GM10847 (cell line): ENCODE data around the gene MCM5.
A peak's percentile ranks its signal among the peaks of the same experiment; 100 is the strongest.

Experiments
- POLR2A ChIP-seq: IDR thresholded peaks from 2 replicates; pipeline ENCODE4 v1.6.1; 2011; ENCODE audit not compliant: insufficient read length; ENCODE audit errors: extremely low read depth

The MCM5 gene

DNA sequence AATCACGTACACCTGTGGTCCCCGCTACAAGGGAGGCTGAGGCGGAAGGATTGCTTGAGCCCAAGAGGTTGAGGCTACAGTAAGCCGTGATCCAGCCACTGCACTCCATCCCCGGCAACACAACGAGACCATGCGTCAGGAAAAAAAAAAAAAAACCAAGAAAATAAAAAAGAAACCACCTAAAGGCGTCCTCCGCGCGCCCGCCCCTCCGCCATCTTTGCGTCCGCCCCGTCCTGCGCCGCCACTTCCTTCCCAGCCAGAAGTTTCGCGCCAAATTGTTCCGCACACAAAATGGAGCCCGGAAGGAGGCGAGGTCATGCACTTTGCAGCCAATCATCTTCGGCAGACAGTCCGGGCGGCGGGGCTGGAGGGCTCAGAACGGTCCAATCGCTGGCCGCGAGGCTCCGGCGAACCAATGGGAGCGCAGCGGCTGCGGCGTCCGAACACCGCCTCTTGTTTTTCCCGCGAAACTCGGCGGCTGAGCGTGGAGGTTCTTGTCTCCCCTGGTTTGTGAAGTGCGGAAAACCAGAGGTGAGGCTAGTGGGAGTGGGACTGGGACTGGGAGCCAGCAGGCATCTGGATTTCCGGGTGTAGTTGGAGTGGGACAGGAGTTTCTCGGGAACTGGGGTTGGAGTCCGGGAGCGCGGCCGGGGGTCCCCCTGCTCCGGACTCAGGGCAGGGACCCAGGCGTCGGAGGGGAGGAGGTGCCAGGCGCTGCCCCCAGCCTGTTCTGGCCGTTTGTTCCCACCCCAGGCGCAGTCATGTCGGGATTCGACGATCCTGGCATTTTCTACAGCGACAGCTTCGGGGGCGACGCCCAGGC, at the start of gene MCM5:
TSS of gene MCM5 (plus strand) at position 463 of the 823 bp plus-strand sequence. CDS start at position 762, 299 bp downstream.
- peak; percentile 49 for TF ChIP-seq POLR2A

- no peak for TF ChIP-seq POLR2A
Measured at GRCh38 chr22:35350539-35351503, 49.1 kb upstream of the MCM5 start.

GRCh38 chr22:35352214-35353111, 47.5 kb upstream of the MCM5 start:
- no peak for TF ChIP-seq POLR2A

GRCh38 chr22:35353318-35353717, 46.6 kb upstream of the MCM5 start:
- no peak for TF ChIP-seq POLR2A

GRCh38 chr22:35354068-35354467, 45.9 kb upstream of the MCM5 start:
- no peak for TF ChIP-seq POLR2A

GRCh38 chr22:35357883-35358621, 41.9 kb upstream of the MCM5 start:
- TF ChIP-seq POLR2A: no peak

GRCh38 chr22:35359380-35360065, 40.4 kb upstream of the MCM5 start:
- TF ChIP-seq POLR2A: no peak

DNA sequence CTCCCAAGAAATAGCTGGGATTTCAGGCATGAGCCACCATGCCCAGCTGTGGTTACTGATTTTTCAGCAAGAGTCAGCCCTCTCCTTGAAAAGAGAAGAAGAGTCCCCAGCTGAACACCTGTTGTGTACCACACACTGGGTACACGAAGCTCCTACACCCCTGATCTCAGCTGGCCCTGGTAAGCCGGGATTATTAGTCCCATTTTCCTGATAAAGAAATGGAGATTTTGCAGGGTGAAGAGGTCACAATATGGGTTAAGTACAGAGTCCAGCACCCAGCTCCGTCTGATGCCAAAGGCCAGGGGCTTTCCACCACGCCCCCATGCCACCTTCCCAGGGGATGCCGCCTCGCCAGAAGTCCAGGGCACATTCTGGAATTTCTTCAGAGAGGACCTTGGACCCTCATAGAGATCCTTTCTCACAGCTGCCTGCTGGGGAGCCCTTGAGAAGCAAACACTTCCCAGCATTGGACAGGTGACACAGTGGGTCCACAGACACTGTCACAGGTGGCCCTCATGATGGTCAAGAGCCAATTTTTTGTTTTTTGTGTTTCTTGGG, 38.9 kb upstream of the MCM5 start:
- no peak for TF ChIP-seq POLR2A

- no peak for TF ChIP-seq POLR2A
Measured at GRCh38 chr22:35363566-35364086, 36.3 kb upstream of the MCM5 start.

GRCh38 chr22:35367331-35367886, 32.5 kb upstream of the MCM5 start:
- TF ChIP-seq POLR2A: no peak

- no peak for TF ChIP-seq POLR2A
Measured at GRCh38 chr22:35368386-35368785, 31.6 kb upstream of the MCM5 start.

DNA sequence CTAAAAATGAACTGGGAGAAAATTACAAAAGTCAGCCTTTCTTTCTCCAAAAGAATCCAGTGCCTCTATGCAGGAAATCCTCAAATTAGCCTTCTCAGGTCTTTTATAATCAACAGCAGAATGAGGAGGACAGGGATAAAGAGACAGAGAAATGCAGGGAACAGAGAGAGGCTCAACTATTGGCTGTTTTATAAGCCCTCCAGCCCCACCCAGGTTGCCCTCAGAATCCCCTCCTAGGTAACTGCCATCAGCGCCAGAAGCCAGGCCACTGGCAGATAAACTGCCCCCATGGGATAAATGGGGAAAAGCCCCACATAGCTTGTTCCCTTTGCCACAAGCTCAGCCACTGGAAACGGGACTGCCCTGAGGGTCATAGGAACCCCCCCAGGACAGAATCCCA, 29.9 kb upstream of the MCM5 start:
- TF ChIP-seq POLR2A: no peak

GRCh38 chr22:35373781-35374180, 26.2 kb upstream of the MCM5 start:
- no peak for TF ChIP-seq POLR2A

- no peak for TF ChIP-seq POLR2A
Measured at GRCh38 chr22:35375031-35375430, 24.9 kb upstream of the MCM5 start.
